Panc1 (cell line): ENCODE results near the gene CCDC57.

Source experiments
- POLR2AphosphoS5 ChIP-seq: IDR thresholded peaks from 2 replicates; pipeline ENCODE4 v1.6.1; 2012; ENCODE audit warnings: mild to moderate bottlenecking, low read depth, low read length, moderate library complexity
- SIN3A ChIP-seq: IDR thresholded peaks from 2 replicates; pipeline ENCODE4 v1.6.1; 2012; ENCODE audit warnings: low read depth, mild to moderate bottlenecking, low read length, moderate library complexity, borderline replicate concordance; ENCODE audit not compliant: insufficient read depth
- TF ChIP-seq, protein P1 (sequence below): fragments of 450-650 bp; IDR thresholded peaks from 2 replicates; pipeline ENCODE4 v1.5.1; 2017; ENCODE audit warnings: mild to moderate bottlenecking

DNA sequence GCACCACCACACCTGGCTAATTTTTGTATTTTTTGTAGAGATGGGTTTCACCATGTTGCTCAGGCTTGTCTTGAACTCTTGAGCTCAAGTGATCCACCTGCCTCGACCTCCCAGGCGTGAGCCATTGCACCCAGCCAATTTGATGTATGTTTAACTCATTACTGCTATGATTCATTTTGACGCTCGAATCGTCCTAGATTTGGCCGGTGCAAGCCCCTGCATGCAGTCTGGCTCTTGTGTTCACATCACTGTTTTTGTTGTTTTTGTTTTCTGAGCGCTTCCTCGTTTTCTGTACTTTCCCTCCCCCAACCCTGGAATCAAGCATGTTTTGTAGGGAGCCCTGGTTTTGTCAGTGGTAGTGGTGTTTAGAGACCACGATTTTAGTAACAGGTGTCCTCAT, 139.2 kb downstream of the CCDC57 start:
- TF ChIP-seq, protein P1, sequence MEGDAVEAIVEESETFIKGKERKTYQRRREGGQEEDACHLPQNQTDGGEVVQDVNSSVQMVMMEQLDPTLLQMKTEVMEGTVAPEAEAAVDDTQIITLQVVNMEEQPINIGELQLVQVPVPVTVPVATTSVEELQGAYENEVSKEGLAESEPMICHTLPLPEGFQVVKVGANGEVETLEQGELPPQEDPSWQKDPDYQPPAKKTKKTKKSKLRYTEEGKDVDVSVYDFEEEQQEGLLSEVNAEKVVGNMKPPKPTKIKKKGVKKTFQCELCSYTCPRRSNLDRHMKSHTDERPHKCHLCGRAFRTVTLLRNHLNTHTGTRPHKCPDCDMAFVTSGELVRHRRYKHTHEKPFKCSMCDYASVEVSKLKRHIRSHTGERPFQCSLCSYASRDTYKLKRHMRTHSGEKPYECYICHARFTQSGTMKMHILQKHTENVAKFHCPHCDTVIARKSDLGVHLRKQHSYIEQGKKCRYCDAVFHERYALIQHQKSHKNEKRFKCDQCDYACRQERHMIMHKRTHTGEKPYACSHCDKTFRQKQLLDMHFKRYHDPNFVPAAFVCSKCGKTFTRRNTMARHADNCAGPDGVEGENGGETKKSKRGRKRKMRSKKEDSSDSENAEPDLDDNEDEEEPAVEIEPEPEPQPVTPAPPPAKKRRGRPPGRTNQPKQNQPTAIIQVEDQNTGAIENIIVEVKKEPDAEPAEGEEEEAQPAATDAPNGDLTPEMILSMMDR, result no peak
- TF ChIP-seq POLR2AphosphoS5 (no peak), SIN3A (no peak)
